Hepatocyte (in vitro differentiated cells): ENCODE results near the gene ANKRD16.

Source experiments
- CTCF ChIP-seq: fragments of 200-600 bp; sonication (generic); IDR thresholded peaks from 2 replicates; pipeline ENCODE4 v1.5.1; 2016; ENCODE audit warnings: antibody characterized with exemption, mild to moderate bottlenecking; ENCODE audit not compliant: poor library complexity
- EZH2 ChIP-seq: fragments of 200-600 bp; sonication (generic); IDR thresholded peaks from 2 replicates; pipeline ENCODE4 v1.6.1; 2016; ENCODE audit warnings: antibody characterized with exemption, mild to moderate bottlenecking, borderline replicate concordance

- no peak for TF ChIP-seq CTCF
- TF ChIP-seq EZH2: no peak
Measured at GRCh38 chr10:5876181-5876768, 13.4 kb downstream of the ANKRD16 start.
